AG10803 (cell line): ENCODE results near the gene TNFRSF4.

Source experiments
- DNase-seq: peaks from one replicate; pipeline ENCODE4 v3.0.0; 2010; ENCODE audit warnings: low read depth
- H3K4me3 ChIP-seq: 2 replicates; pipeline ENCODE4 v1.5.1; 2011; ENCODE audit warnings: mild to moderate bottlenecking, low read length, control low read depth
- CTCF ChIP-seq: conservative IDR thresholded peaks from 2 replicates; pipeline ENCODE4 v1.5.1; 2011; ENCODE audit warnings: mild to moderate bottlenecking, low read length, control low read depth, inconsistent platforms

TNFRSF4 gene

GRCh38 chr1:1244192-1244811 is 30.3 kb upstream of the TNFRSF4 start:
- TF ChIP-seq CTCF, result no peak
- no peak for DNase-seq
- no peak overlapping the region for H3K4me3 ChIP-seq

GRCh38 chr1:1243807-1244191 is 29.8 kb upstream of the TNFRSF4 start:
- no peak for DNase-seq
- no peak overlapping the region for H3K4me3 ChIP-seq
- no peak for TF ChIP-seq CTCF

GRCh38 chr1:1243266-1243660 is 29.3 kb upstream of the TNFRSF4 start:
- no peak for DNase-seq
- TF ChIP-seq CTCF, result no peak
- H3K4me3 ChIP-seq, result no peak overlapping the region

GRCh38 chr1:1242461-1243265 is 28.7 kb upstream of the TNFRSF4 start:
- no peak for TF ChIP-seq CTCF
- no peak for DNase-seq
- H3K4me3 ChIP-seq, result no peak overlapping the region

GRCh38 chr1:1241588-1242219 is 27.8 kb upstream of the TNFRSF4 start:
- no peak for TF ChIP-seq CTCF
- no peak for DNase-seq
- no peak overlapping the region for H3K4me3 ChIP-seq

- DNase-seq, result no peak
- no peak overlapping the region for H3K4me3 ChIP-seq
- no peak for TF ChIP-seq CTCF
Measured at GRCh38 chr1:1240822-1241587, 27.1 kb upstream of the TNFRSF4 start.
